Effector CD4-positive, alpha-beta T cell (primary cell): ENCODE results near the gene TSPAN2.

Source experiments
- DNase-seq: peaks from one replicate; pipeline ENCODE4 v3.0.0-alpha.2; 2020
- total RNA-seq: gene quantifications from one replicate; lab custom pipeline; 2026; lab: John Stamatoyannopoulos, UW

TSPAN2 gene
- 2.3 reads per million, percentile 5 among the genes with 10 or more reads in this experiment for total RNA-seq

GRCh38 chr1:115089420-115090185 is at the start of gene TSPAN2:
TSPAN2 (minus strand) TSS chr1:115089503; CDS start chr1:115089432, 71 bp downstream.
- peak; percentile 56 for DNase-seq

GRCh38 chr1:115138973-115139372 is 49.7 kb upstream of the TSPAN2 start:
- peak; percentile 29 for DNase-seq

DNA sequence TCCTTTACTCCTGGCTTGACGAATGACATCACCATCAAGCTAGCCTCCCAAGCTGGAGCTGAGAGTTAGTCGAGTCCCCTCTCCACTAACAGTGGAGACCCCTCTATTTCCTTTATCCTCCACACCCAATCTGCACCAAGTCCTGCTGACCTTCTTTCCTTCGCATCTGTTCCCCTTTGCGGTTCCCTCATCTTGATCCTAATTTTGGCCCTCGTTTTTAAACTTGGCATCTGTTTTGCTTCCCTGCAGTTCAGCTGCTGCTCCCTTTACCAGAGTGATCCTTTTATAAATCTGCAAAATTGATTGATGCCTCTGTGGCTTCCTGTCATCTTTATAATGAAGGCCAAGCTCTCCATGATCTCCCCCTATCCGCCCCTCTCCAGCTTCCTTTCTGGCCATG is 49.0 kb upstream of the TSPAN2 start:
- DNase-seq = no peak

GRCh38 chr1:115137191-115137590 is 47.9 kb upstream of the TSPAN2 start:
- no peak for DNase-seq

DNA sequence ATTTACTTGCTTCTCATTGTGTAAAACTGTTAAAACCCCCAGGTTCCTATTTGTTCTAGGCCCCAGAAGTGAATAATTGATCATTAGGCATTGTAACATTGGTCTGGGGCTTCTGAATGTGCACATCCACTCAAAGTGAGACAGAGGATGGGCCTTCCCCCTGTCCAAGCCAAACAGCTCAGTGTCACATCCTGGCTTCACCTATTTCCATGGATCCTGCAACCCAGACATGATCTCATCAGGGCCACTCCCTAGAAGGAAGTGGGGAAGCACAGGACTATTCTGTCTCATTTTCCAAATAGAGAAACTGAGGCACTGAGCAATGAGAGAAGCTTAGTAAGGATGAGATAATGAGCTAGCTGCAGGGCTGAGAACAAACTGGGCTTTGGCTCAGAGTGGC is 47.4 kb upstream of the TSPAN2 start:
- DNase-seq = no peak

DNA sequence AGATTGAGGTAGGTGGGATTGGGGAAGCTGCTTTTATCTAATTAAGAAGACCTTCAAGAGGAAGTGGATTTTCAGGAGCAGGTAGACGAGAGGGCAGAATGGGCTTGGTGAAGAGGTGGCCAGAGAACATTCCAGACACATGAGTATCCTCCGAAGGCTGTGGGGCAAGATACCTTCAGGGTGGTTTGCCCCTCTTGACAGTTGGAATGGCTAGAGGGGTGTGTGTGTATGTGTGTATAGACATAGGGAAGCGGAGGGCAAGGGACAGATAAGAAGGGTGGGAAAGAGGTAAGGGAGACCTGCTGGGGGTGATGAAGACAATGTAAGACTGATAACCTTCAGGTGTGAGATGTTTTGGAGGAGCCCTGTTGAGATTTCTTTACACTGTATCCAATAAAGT is 46.8 kb upstream of the TSPAN2 start:
- DNase-seq = no peak

- no peak for DNase-seq
Observed at GRCh38 chr1:115135681-115136080, 46.4 kb upstream of the TSPAN2 start.

GRCh38 chr1:115134850-115135480 is 45.7 kb upstream of the TSPAN2 start:
- DNase-seq = no peak

GRCh38 chr1:115134231-115134630 is 44.9 kb upstream of the TSPAN2 start:
- no peak for DNase-seq

GRCh38 chr1:115133440-115133839 is 44.1 kb upstream of the TSPAN2 start:
- no peak for DNase-seq

GRCh38 chr1:115130786-115131185 is 41.5 kb upstream of the TSPAN2 start:
- DNase-seq = no peak

DNA sequence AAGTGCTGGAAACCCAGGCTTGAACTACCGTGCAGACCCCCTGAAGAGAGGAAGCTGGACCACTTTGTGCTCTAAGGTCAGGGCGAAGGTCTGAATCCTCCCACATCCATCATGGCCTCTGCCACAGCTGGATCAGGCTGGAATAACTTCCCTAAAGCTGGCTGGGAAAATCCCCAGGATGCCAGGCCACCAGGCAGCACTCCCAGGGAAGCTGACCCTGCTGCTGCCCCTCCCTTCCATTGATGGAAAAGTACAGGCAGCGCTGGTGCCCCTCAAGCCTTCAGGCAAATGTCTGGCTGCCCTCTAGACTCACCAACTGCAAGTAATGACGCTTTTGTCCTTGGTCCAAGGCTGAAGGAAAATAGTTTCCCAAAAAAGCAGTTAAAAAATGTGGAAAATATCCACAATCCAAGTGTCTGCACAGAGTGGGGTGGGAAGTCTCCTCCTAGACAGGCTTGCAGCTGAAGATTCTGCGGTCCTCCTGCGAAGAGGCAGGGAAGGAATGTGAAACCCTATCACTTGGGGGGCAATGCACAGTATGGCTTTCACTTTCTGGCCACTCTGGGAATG is 39.9 kb upstream of the TSPAN2 start:
- no peak for DNase-seq

DNA sequence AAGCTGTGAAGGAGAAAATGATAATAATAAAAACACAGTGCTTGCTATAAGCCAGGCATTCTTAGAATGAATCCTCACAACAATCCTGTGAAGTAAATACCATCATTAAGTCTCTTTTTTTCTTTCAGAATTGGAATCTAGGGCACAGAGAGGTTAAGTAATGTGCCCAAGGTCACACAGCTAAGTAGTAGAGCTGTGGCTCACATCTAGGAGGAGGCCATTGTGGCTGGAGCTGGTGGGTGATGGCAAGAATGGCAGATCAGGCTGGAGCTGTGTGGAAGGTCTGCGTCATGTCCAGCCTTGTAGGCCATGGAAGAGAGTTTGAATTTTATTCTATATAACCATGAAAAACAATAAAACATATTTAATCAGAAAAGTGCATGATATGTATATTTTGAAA is 38.2 kb upstream of the TSPAN2 start:
- no peak for DNase-seq

DNA sequence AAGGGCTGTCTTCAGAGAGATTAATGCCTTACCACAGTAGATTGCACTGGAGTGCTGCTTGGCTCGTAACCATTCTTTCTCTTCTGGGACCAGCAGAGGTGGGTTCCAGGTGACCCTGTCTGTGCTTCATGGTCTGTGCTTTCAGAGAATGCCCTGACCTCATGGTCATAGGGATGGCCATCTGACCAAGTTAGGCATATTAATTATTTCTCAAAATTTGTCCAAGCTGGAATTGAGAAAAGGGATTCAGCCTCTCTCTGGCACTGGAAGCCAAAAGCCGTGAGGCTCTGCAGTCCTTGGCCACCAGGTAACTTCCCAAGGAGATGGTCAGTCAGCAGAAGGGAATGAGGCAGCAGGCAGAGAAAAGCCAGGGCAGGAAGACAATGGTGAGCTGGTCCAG is 37.2 kb upstream of the TSPAN2 start:
- DNase-seq = no peak

- DNase-seq = no peak
Observed at GRCh38 chr1:115123116-115123515, 33.8 kb upstream of the TSPAN2 start.

DNA sequence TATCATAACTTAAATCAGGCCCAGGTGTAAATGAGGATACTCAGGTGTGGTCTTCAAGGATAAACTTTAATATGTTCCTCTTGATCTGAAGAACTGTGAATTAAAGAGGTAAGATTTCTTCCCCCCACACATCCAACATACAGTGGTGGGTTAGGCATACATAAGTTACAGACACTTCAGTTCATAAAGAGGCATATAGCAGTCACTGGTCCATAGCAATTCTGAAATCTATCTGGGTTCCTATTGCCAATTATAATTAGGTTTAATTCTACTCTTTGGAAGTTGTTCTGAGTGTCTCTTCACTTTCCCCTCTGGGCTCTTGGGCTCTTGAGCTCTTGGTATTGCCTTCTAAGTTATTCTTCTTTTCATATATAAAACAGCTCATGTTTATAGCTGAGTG is 32.5 kb upstream of the TSPAN2 start:
- no peak for DNase-seq

GRCh38 chr1:115120296-115120695 is 31.0 kb upstream of the TSPAN2 start:
- DNase-seq = no peak

- no peak for DNase-seq
Observed at GRCh38 chr1:115118611-115119010, 29.3 kb upstream of the TSPAN2 start.

DNA sequence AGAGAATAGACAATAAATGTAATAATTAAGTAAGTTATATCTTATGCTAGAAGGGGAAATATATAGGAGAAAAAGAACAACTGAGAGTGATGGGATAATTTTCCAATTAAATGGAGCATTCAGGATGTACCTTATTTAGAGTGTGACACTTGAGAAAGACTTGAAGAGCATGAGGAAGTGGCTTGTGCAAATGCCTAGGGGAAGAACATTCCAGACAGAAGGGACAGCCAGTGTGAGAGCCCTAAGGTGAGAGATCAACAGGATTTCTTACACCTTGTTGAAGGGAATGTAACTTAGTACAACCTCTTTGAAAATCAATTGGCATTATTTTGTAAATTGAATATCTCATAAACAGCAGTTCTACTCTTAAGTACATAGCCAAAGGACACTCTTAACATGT is 28.8 kb upstream of the TSPAN2 start:
- DNase-seq = no peak

DNA sequence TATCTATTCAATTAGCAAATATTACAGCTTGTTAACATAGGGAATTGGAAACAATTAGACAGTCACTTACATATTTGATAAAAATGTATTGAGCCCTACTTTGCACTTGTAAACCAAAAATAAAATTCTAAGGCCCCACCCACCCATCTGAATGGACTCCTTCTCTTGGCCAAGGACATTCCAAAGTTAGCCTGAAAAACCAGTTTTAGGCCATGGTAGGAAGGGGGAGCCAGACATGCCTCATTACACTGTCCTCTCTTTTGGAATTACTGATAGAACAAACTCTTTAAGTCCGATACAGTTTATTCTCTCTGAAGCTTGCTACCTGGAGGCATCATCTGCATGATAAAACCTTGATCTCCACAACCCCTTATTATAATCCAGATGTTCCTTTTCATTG is 28.0 kb upstream of the TSPAN2 start:
- no peak for DNase-seq

- no peak for DNase-seq
Observed at GRCh38 chr1:115116512-115116911, 27.2 kb upstream of the TSPAN2 start.

DNA sequence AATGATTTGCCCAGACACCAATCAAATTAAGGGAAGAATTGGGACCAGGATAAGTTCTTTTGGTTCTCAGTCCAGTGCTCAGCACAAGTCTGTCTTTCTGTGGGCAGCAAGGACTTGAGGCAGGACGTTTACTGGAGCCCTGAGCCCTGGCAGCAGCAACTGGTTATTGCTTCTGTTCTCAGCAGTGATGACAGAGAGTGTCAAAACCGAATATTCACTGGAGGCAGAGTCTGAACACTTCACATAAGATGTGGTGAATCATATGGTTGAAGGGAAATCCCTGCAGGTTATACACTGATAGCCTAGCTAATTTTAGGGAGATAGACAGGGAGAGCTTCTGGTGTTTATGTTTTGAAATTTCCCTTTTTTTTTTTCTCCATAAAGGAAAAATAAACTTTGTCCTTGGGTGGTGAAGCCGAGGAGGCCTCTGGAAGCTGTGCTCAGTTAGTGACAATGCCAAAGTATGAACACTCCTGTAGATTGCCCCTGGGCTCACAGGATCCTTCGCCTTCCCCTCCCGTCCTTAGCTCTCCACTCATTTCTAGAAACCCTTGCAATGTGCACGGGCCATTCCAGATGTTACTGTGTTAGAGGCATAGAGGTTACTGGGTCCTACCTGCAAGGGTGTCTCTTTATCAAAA is 26.3 kb upstream of the TSPAN2 start:
- no peak for DNase-seq

DNA sequence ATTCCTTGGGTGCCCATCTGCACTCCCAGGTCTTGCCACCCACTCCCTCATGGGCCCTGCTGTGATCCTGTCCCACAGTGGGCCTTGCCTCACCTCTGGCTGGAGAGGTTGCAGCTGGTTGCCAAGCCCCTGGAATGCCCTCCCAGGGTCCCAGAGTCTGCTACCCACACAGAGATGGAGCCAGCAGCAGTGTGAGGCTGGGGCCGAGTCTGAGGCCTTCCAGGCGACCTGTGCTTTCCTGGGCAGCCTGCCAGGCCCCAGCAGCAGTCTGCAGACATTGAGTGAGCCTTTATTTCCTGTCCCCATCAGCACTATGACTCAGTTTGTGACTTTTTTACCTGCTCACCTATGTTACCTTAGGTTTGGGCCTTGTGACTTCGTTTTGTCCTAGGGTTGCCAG is 25.0 kb upstream of the TSPAN2 start:
- DNase-seq = no peak

- no peak for DNase-seq
Observed at GRCh38 chr1:115113766-115114165, 24.5 kb upstream of the TSPAN2 start.
